Measurements from ENCODE around the gene ACOD1.
"Not testable (repeated sequence)": the region's sequence is repeated elsewhere in the genome, so short reads cannot be mapped to it uniquely, and the experiment has no call there.

- TF ChIP-seq CTCF, POLR2A (IDR thresholded peaks at IDR 0.05): not testable (repeated sequence)
Measured at GRCh38 chr13:76917755-76918481, 30.4 kb upstream of the ACOD1 start.
